ENCODE data around the gene TMBIM4.
A peak's percentile ranks its signal among the peaks of the same experiment; 100 is the strongest.

TMBIM4 gene

GRCh38 chr12:66092559-66093269 lies 77.1 kb downstream of the TMBIM4 start:
- Histone ChIP-seq H3K36me3 (ENCODE audit: low read depth) (no peaks in the 10 kb centered on the region), H3K27me3 (ENCODE audit: insufficient read depth, poor library complexity, severe bottlenecking) (no peaks in the 10 kb centered on the region), H3K4me1 (ENCODE audit: insufficient read depth, poor library complexity, severe bottlenecking) (peaks cover 5% of the 10 kb centered on the region), H3K4me3 (ENCODE audit: severe bottlenecking) (no peak overlapping the region), H3K27ac (ENCODE audit: poor library complexity, severe bottlenecking) (no peak overlapping the region), H3K9me3 (ENCODE audit: severe bottlenecking) (no peaks in the 10 kb centered on the region)
- DNase-seq (ENCODE audit: low spot score) = no peak
- TF ChIP-seq CTCF (IDR thresholded peaks at IDR 0.05; ENCODE audit: poor library complexity, severe bottlenecking) = no peak
- ATAC-seq (ENCODE audit: low read depth) = peak; percentile 48; the same call in 1 of the 3 replicates

GRCh38 chr12:66090157-66090556 lies 79.6 kb downstream of the TMBIM4 start:
- ATAC-seq (ENCODE audit: low read depth) = no peak
- TF ChIP-seq CTCF (IDR thresholded peaks at IDR 0.05; ENCODE audit: poor library complexity, severe bottlenecking) = no peak

GRCh38 chr12:66087365-66087943 lies 82.3 kb downstream of the TMBIM4 start:
- Histone ChIP-seq H3K9me3 (ENCODE audit: severe bottlenecking) (no peaks in the 10 kb centered on the region), H3K36me3 (ENCODE audit: low read depth) (no peaks in the 10 kb centered on the region), H3K4me1 (ENCODE audit: insufficient read depth, poor library complexity, severe bottlenecking) (peaks cover 4% of the 10 kb centered on the region), H3K4me3 (ENCODE audit: severe bottlenecking) (no peak overlapping the region), H3K27me3 (ENCODE audit: insufficient read depth, poor library complexity, severe bottlenecking) (no peaks in the 10 kb centered on the region), H3K27ac (ENCODE audit: poor library complexity, severe bottlenecking) (no peak overlapping the region)
- ATAC-seq (ENCODE audit: low read depth) (peak; percentile 64; the same call in 2 of the 3 replicates), DNase-seq (ENCODE audit: low spot score) (no peak)
- TF ChIP-seq CTCF (IDR thresholded peaks at IDR 0.05; ENCODE audit: poor library complexity, severe bottlenecking) = peak; percentile 96

More at GRCh38 chr12:66090157-66090556, 79.6 kb downstream of the TMBIM4 start:
- Histone ChIP-seq H3K36me3 (ENCODE audit: low read depth) (no peaks in the 10 kb centered on the region), H3K27ac (ENCODE audit: poor library complexity, severe bottlenecking) (no peak overlapping the region), H3K27me3 (ENCODE audit: insufficient read depth, poor library complexity, severe bottlenecking) (no peaks in the 10 kb centered on the region), H3K4me1 (ENCODE audit: insufficient read depth, poor library complexity, severe bottlenecking) (peaks cover 5% of the 10 kb centered on the region), H3K9me3 (ENCODE audit: severe bottlenecking) (no peaks in the 10 kb centered on the region), H3K4me3 (ENCODE audit: severe bottlenecking) (no peak overlapping the region)
- no peak for DNase-seq (ENCODE audit: low spot score)

GRCh38 chr12:66085998-66086397 lies 83.8 kb downstream of the TMBIM4 start:
- Histone ChIP-seq H3K27ac (ENCODE audit: poor library complexity, severe bottlenecking) (no peak overlapping the region), H3K4me3 (ENCODE audit: severe bottlenecking) (no peak overlapping the region), H3K4me1 (ENCODE audit: insufficient read depth, poor library complexity, severe bottlenecking) (no peaks in the 10 kb centered on the region), H3K36me3 (ENCODE audit: low read depth) (no peaks in the 10 kb centered on the region), H3K27me3 (ENCODE audit: insufficient read depth, poor library complexity, severe bottlenecking) (no peaks in the 10 kb centered on the region), H3K9me3 (ENCODE audit: severe bottlenecking) (no peaks in the 10 kb centered on the region)
- ATAC-seq (ENCODE audit: low read depth) (no peak), DNase-seq (ENCODE audit: low spot score) (no peak)
- no peak for TF ChIP-seq CTCF (IDR thresholded peaks at IDR 0.05; ENCODE audit: poor library complexity, severe bottlenecking)
